ENCODE data around the gene SPRN. TPM values are rescaled to one million over a fixed set of nuclear protein-coding genes. Genes with fewer than 3 reads are reported as not detected.

SPRN gene
- total RNA-seq, 1 donor from 2014 or later: not detected

- Histone ChIP-seq H3K36me3 (peaks cover 0 to 52% of the 10 kb centered on the region in 2 donors), H3K27ac (no peak overlapping the region), H3K27me3 (no peaks in the 10 kb centered on the region), H3K4me1 (no peaks in the 10 kb centered on the region), H3K9me3 (no peaks in the 10 kb centered on the region), H3K4me3 (no peak overlapping the region)
- peak in 1 of 2 donors; percentile 61 for DNase-seq (ENCODE audit: extremely low spot score in 2 of 2)
- intact Hi-C loops (cut with DNase I): no loop called here
- no peak for TF ChIP-seq POLR2AphosphoS5 (IDR thresholded peaks at IDR 0.05; ENCODE audit: insufficient read depth in 1 of 2, low read depth in 1 of 2)
- no peak for TF ChIP-seq POLR2A (IDR thresholded peaks at IDR 0.05)
- no peak for TF ChIP-seq CTCF (IDR thresholded peaks at IDR 0.05)
Observed at GRCh38 chr10:133401500-133401899, 22.9 kb downstream of the SPRN start.

DNA sequence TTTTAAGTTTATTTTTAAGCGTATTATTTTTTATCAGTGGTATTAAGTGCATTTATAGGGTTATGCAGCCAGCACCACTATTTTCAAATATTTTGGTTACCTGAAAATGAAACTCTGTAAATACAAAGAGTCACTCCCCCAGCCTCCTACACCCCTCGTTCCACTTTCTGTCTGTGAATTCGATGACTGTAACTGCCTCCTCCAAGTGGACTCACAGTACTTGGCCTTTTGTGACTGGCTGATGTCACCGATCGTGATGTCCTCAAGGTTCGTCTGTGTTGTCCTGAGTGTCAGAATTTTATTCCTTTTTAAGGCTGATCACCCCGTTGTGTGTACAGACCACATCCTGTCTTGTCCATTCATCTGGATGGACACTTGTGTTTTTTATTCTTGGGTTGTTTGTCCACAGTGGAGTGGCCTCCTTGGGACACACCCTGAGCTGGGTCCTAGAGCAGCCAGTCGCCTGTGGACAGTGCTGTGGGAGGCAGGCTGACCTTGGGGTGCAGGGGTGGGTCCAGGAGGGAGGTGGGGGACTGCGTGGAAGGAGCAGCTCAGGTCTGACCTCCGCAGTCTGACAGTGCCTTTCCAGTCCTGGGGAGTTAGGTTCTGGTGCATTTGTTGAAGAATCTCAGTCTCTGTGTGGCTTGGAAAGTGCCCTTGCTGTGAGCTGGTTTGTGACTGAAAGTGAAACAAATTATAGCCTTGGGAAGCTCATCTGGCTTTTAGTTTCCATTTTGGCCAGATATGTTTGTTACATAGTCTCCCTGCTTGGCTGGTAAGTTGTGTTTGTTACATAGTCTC is 23.6 kb downstream of the SPRN start:
- no peak for DNase-seq (ENCODE audit: extremely low spot score in 2 of 2)
- no peaks in the 10 kb centered on the region for H3K27me3 ChIP-seq
- no peak overlapping the region for H3K4me3 ChIP-seq
- intact Hi-C loops (cut with DNase I): no loop called here
- H3K9me3 ChIP-seq: no peaks in the 10 kb centered on the region
- H3K36me3 ChIP-seq: peaks cover 0 to 52% of the 10 kb centered on the region in 2 donors
- TF ChIP-seq CTCF (IDR thresholded peaks at IDR 0.05) (no peak), POLR2AphosphoS5 (IDR thresholded peaks at IDR 0.05; ENCODE audit: insufficient read depth in 1 of 2, low read depth in 1 of 2) (no peak), POLR2A (IDR thresholded peaks at IDR 0.05) (no peak)
- no peak overlapping the region for H3K27ac ChIP-seq
- H3K4me1 ChIP-seq: no peaks in the 10 kb centered on the region

DNA sequence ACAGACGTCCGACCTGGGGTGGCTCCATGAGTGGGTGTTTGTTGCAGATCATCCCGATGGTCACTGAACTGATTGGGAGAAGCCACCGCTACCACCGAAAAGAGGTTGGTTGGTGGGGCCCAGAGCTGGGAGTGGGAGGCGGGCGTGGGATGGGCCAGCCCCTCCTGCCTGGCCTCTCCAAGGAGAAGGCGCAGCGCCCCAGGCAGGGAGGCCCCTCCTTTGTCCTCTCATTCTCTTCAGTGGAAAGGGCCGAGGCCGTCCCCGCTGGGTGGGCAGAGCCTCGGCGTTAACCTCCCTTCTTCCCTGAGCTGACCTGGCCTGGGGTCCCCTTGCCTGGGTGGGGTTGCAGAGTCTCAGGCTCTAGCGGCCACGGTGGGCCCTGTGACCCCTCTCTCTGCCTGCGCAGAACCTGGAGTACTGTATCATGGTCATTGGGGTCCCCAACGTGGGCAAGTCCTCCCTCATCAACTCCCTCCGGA is 25.3 kb downstream of the SPRN start:
- intact Hi-C loops (cut with DNase I): no loop called here
- TF ChIP-seq POLR2AphosphoS5 (IDR thresholded peaks at IDR 0.05; ENCODE audit: insufficient read depth in 1 of 2, low read depth in 1 of 2) (no peak), POLR2A (IDR thresholded peaks at IDR 0.05) (no peak), CTCF (IDR thresholded peaks at IDR 0.05) (no peak)
- H3K4me1 ChIP-seq: peaks cover 12% of the 10 kb centered on the region
- H3K27me3 ChIP-seq: no peaks in the 10 kb centered on the region
- H3K9me3 ChIP-seq: no peaks in the 10 kb centered on the region
- H3K4me3 ChIP-seq: no peak overlapping the region
- H3K36me3 ChIP-seq: peaks cover 0 to 52% of the 10 kb centered on the region in 2 donors
- H3K27ac ChIP-seq: no peak overlapping the region
- no peak for DNase-seq (ENCODE audit: extremely low spot score in 2 of 2)

DNA sequence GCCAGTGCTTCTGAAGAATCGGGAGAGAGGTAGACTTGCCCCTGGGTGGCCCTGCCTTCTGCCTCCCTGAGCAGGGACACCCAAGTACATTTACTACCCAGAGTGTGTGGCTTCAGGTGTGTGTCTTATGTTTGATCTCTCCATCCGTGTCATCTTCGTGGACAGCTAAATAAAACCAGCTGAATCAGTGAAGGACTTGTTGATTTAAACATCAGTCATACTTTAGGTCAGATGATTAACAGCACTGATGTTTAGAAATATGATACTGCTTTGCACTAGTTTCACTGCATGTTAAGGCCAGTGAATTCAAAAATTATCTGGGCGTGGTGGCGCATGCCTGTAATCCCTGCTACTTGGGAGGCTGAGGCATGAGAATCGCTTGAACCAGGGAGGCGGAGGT is 26.5 kb downstream of the SPRN start:
- H3K4me3 ChIP-seq: no peak overlapping the region
- no peaks in the 10 kb centered on the region for H3K27me3 ChIP-seq
- no peak overlapping the region for H3K27ac ChIP-seq
- H3K36me3 ChIP-seq: peaks cover 0 to 52% of the 10 kb centered on the region in 2 donors
- no peak for DNase-seq (ENCODE audit: extremely low spot score in 2 of 2)
- intact Hi-C loops (cut with DNase I): no loop called here
- peaks cover 18% of the 10 kb centered on the region for H3K4me1 ChIP-seq
- H3K9me3 ChIP-seq: no peaks in the 10 kb centered on the region
- TF ChIP-seq CTCF (IDR thresholded peaks at IDR 0.05) (no peak), POLR2AphosphoS5 (IDR thresholded peaks at IDR 0.05; ENCODE audit: insufficient read depth in 1 of 2, low read depth in 1 of 2) (no peak), POLR2A (IDR thresholded peaks at IDR 0.05) (no peak)

DNA sequence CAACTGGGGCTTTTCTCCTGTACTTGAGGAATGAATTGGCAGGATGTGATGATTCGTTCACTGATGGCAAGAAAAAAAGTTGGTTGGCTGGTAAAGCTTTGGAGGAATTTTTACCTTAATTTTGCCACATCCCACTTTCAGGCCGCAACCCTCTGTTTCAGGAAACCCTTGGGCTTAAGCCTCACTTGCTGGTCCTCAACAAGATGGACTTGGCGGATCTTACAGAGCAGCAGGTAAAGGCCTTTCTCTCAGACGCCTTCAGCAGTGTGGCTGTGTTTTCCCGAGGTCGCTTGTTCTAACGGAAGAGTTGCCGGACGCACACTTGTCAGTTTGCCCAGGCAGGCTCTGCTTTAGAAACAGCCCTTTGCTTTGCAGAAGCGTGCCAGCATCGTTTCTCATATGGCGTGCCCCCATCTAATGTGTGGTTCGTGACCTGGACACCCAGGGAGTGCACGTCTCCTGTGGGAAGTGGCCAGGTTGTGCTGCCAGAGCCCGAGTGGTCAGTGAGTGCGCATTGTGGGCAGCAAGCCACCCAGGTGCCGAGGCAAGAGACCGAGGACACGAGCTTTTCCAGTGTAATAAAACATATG is 28.3 kb downstream of the SPRN start:
- H3K4me3 ChIP-seq: no peak overlapping the region
- H3K36me3 ChIP-seq: peaks cover 0 to 34% of the 10 kb centered on the region in 2 donors
- no peak for DNase-seq (ENCODE audit: extremely low spot score in 2 of 2)
- intact Hi-C loops (cut with DNase I): no loop called here
- H3K27ac ChIP-seq: no peak overlapping the region
- no peaks in the 10 kb centered on the region for H3K27me3 ChIP-seq
- H3K9me3 ChIP-seq: no peaks in the 10 kb centered on the region
- peaks cover 18% of the 10 kb centered on the region for H3K4me1 ChIP-seq
- TF ChIP-seq POLR2AphosphoS5 (IDR thresholded peaks at IDR 0.05; ENCODE audit: insufficient read depth in 1 of 2, low read depth in 1 of 2) (no peak), POLR2A (IDR thresholded peaks at IDR 0.05) (no peak), CTCF (IDR thresholded peaks at IDR 0.05) (no peak)
